MM.1S (cell line): ENCODE data around the gene CBX3.

ENCODE experiments used
- EZH2 ChIP-seq: fragments of 300-600 bp; sonication (generic); optimal IDR thresholded peaks from 2 replicates; pipeline ENCODE3; 2017; ENCODE audit warnings: low read depth, mild to moderate bottlenecking, antibody characterized with exemption, low read length, mixed read lengths
- EZH2phosphoT487 ChIP-seq: fragments of 300-600 bp; sonication (generic); IDR thresholded peaks from 2 replicates; pipeline ENCODE4 v1.6.1; 2018; ENCODE audit warnings: antibody characterized with exemption, low read length
- TF ChIP-seq, protein P1 (sequence below): fragments of 300-600 bp; sonication (generic); IDR thresholded peaks from 2 replicates; pipeline ENCODE4 v1.5.1; 2016; ENCODE audit warnings: antibody characterized with exemption, low read length, mixed read lengths

DNA sequence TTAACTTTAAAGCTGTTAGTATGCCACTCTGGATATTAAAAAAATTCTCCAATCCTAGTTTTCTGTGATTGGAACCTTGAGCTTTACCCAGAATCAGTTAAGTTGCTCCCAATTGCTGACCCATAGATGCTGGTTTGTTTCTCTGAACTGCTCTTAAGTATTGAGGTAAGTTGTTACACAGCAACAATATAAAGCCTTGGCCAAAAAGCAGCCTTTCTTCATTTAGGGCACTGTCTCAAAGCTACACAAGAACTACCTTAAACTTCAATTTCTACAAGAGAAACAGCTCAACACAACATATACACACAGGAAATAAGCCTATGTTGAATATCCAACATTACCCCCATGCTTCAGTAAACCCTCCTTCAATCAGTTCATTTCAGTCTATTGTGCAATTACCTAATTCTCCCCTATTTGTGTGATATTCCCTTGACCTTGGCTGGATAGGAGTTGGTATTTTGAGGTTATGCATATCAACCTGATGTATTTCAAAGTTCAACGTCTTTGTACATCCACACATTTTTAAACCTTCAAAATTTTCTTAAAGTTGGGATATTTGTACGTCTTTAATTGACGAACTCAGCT, 12.5 kb upstream of the CBX3 start:
- TF ChIP-seq EZH2 (no peak), EZH2phosphoT487 (no peak)
- TF ChIP-seq, protein P1, sequence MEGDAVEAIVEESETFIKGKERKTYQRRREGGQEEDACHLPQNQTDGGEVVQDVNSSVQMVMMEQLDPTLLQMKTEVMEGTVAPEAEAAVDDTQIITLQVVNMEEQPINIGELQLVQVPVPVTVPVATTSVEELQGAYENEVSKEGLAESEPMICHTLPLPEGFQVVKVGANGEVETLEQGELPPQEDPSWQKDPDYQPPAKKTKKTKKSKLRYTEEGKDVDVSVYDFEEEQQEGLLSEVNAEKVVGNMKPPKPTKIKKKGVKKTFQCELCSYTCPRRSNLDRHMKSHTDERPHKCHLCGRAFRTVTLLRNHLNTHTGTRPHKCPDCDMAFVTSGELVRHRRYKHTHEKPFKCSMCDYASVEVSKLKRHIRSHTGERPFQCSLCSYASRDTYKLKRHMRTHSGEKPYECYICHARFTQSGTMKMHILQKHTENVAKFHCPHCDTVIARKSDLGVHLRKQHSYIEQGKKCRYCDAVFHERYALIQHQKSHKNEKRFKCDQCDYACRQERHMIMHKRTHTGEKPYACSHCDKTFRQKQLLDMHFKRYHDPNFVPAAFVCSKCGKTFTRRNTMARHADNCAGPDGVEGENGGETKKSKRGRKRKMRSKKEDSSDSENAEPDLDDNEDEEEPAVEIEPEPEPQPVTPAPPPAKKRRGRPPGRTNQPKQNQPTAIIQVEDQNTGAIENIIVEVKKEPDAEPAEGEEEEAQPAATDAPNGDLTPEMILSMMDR: no peak
